Measurements from ENCODE around the gene NGEF.
A peak's percentile ranks its signal among the peaks of the same experiment; 100 is the strongest.

NGEF gene

DNA sequence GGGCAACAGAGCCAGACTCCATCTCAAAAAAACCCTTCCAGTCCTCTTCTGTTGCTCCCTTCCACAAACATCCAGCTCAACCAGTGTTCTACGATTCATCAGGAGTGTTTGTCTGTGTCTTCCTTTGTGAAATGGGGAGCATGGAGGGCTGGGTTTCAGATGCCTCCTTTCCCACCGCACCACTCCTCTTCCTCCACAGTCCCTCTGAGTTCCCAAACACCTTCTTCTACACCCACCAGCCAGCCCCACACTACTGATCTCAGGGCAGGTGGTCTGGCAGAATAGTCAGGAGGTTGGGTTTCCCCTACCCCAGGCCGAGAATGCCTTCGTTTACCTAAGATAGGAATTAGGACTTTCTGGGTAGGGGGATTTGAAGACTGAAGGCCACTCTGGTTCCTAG lies 36.9 kb downstream of the NGEF start:
- no peak for DNase-seq
- Mint-ChIP-seq H3K9me3 (no peaks in the 10 kb centered on the region), H3K27me3 (peaks cover 7% of the 10 kb centered on the region), H3K4me3 (no peak overlapping the region), H3K27ac (no peak overlapping the region), H3K4me1 (no peaks in the 10 kb centered on the region)
- no peak for ATAC-seq

DNA sequence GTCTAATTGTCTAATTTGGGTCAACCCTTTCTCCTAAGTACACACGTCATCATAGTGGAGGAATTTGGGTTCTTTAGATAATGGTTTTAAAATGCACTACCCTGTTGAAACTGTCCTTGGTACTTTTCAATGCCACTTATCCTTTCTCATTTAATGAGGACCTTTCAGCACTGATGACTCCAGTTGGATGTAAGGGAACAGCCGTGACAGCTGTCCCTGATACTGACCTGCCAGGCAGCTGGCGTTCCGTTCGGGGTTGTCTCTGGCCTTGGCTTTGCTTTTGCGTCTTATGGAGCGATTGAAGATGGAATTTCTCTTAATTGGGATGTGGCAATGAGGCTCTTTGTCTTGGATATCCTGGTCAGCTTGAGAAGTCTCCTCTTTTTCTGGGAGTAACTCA lies 38.7 kb downstream of the NGEF start:
- no peak overlapping the region for H3K27ac Mint-ChIP-seq
- H3K4me3 Mint-ChIP-seq: no peak overlapping the region
- H3K4me1 Mint-ChIP-seq: no peaks in the 10 kb centered on the region
- H3K27me3 Mint-ChIP-seq: peaks cover 7% of the 10 kb centered on the region
- DNase-seq (no peak), ATAC-seq (no peak)
- H3K9me3 Mint-ChIP-seq: no peaks in the 10 kb centered on the region

DNA sequence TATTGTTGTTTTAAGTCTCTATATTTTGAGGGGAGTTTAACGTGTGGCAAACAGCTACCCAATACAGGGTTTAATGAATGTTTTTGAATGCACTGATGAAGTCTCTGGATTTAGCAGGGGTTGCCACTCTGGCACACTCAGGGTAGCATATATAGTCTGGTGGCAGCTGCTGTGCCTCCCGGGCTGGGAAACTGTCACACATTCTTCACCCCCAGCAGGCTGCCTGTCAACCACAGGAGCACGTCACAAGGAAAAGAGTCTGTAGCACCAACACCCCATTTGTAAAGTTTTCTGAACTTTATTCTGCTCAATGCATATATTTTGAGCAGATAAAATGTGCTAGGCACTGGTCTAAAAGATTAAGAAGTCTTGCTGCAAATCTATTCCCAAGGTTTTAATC lies 39.3 kb downstream of the NGEF start:
- ATAC-seq (no peak), DNase-seq (no peak)
- Mint-ChIP-seq H3K27me3 (peaks cover 7% of the 10 kb centered on the region), H3K4me1 (no peaks in the 10 kb centered on the region), H3K27ac (no peak overlapping the region), H3K4me3 (no peak overlapping the region), H3K9me3 (no peaks in the 10 kb centered on the region)

DNA sequence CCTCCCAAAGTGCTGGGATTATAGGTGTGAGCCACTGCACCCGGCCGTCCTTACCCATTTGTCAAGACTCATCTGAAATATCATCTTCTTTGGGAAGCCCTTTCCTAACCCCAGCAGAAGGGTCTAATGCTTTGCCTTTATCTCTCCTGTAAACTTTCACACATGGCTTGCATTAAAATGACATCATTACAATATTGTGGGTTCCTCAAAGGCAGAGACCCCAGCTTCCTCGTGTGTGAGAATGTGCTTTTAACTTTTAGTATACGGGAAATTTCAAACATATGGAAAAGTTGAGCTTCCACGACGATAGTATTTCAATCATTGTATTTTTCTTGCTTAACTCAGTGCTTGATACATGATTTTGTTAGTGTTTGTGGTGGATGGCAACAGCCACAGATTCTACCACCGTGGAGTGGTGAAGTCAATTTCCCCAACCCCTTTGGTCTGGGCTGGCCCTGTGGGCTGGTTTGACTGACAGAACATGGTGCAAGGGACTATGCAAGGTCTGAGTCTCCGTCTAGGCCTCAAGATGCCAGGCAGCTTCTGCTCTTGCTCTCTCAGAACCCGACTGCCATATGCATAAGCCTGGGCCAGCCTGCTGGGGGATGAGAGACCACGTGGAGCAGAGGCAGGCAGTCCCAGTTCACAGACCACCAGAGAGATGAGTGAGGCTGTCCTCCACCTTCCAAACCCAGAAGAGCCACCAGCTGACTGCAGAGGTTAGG lies 39.9 kb downstream of the NGEF start:
- ATAC-seq: no peak
- Mint-ChIP-seq H3K27me3 (peaks cover 7% of the 10 kb centered on the region), H3K27ac (no peak overlapping the region), H3K4me3 (no peak overlapping the region), H3K9me3 (no peaks in the 10 kb centered on the region), H3K4me1 (no peaks in the 10 kb centered on the region)
- no peak for DNase-seq

DNA sequence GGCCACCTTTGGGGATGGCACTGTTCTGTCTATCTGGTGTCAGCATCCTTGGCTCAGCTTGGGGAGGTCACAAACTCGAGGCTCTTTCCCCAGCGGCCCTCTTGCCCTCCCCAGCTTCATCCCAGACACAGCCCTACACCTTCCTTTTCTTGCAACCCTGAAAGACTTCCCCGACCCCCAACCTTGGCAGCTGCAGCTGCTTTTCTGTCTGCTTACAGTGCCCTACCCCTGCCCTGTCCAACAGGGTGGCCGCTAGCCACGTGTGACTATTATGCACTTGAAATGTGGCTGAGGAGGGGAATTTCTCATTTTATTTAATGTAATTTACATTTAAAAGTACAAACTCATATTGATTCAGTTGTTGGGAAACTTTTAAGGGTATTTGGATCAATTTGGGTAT lies 41.3 kb downstream of the NGEF start:
- H3K27me3 Mint-ChIP-seq: peaks cover 2% of the 10 kb centered on the region
- peak overlapping the region in 1 of 2 donors; percentile 74 for H3K27ac Mint-ChIP-seq
- DNase-seq (no peak), ATAC-seq (no peak)
- no peak overlapping the region for H3K4me3 Mint-ChIP-seq
- no peaks in the 10 kb centered on the region for H3K4me1 Mint-ChIP-seq
- H3K9me3 Mint-ChIP-seq: no peaks in the 10 kb centered on the region

DNA sequence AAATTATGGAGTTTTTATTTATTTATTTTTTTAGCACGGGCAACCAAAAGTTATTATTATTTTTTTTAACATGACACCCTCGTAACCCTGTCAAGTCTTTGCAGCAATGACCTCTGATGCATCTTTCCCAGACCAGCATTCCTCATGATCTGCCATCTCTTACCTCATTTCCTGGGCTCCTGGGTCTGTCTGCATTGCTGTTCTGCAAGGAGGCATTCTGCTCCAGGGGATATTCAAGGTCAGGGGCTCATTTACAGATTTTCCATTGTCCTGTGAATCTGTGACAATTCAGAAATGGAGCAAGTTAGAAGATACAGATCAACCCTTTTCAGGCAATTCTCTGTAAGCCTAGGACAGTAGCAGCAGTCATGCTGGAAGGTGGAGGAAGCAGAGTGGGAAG lies 43.0 kb downstream of the NGEF start:
- no peak overlapping the region for H3K4me3 Mint-ChIP-seq
- ATAC-seq (no peak), DNase-seq (no peak)
- no peak overlapping the region for H3K27ac Mint-ChIP-seq
- H3K4me1 Mint-ChIP-seq: no peaks in the 10 kb centered on the region
- H3K27me3 Mint-ChIP-seq: peaks cover 9% of the 10 kb centered on the region
- H3K9me3 Mint-ChIP-seq: no peaks in the 10 kb centered on the region

DNA sequence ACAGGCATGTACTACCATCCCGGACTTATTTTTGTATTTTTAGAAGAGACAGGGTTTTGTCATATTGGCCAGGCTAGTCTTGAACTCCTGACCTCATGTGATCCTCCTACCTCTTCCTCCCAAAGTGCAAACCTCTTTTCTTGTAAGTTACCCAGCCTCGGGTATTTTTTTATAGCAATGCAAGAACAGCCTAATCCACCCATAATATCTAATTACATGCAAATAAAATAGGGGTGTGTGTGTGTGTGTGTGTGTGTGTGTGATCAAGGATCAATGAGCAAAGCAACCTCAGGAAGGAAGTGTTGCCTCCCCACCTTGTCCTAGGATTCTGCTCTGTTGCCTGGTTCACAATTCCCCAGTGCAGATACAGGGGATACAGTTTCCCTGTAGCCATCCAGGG lies 45.6 kb downstream of the NGEF start:
- Mint-ChIP-seq H3K27me3 (peaks cover 9% of the 10 kb centered on the region), H3K4me3 (no peak overlapping the region), H3K4me1 (no peaks in the 10 kb centered on the region), H3K27ac (no peak overlapping the region), H3K9me3 (no peaks in the 10 kb centered on the region)
- DNase-seq: no peak
- ATAC-seq: no peak

DNA sequence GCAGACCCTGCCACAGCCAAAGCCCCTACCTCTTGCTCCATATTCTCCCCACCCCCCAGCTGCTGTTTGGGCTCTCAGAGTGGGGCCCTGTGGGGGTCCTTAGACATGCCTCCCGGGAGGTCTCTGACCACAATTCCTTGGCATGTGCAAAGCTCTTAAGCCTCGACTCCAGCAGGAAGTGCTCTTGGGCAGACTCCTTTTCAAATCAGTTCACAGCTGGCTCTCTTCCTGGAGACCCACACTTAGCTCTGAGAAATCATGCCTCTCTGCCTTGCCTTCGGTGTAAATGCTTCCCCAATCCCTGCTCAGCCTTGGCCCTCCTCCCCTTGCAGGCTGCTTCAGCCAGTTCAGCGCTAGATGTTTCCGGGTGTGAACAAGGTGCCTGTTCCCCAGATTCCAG lies 46.9 kb downstream of the NGEF start:
- H3K27ac Mint-ChIP-seq: no peak overlapping the region
- H3K27me3 Mint-ChIP-seq: peaks cover 9% of the 10 kb centered on the region
- DNase-seq: no peak
- no peaks in the 10 kb centered on the region for H3K4me1 Mint-ChIP-seq
- H3K4me3 Mint-ChIP-seq: no peak overlapping the region
- H3K9me3 Mint-ChIP-seq: peaks cover 4 to 5% of the 10 kb centered on the region in 2 donors
- ATAC-seq: no peak

DNA sequence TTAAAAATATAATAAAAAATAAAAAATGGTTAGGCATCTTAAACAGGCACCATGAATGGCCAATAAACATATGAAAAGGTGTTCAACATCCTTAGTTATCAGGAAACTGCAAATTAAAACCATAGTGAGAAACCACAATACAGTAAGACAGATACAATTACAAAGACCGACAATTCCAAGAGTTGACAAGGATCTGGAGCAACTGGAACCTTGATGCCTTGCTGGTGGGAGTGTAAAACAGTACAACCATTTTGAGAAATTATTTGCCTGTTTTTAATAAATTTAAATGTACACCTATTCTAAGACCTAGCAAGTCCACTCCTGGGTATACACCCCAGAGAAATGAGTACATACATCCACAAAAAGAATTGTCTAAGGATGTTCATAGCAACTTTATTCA lies 49.1 kb downstream of the NGEF start:
- Mint-ChIP-seq H3K27ac (no peak overlapping the region), H3K4me3 (no peak overlapping the region), H3K9me3 (peaks cover 5 to 8% of the 10 kb centered on the region in 2 donors), H3K4me1 (no peaks in the 10 kb centered on the region), H3K27me3 (peaks cover 9% of the 10 kb centered on the region)
- DNase-seq: no peak
- no peak for ATAC-seq

DNA sequence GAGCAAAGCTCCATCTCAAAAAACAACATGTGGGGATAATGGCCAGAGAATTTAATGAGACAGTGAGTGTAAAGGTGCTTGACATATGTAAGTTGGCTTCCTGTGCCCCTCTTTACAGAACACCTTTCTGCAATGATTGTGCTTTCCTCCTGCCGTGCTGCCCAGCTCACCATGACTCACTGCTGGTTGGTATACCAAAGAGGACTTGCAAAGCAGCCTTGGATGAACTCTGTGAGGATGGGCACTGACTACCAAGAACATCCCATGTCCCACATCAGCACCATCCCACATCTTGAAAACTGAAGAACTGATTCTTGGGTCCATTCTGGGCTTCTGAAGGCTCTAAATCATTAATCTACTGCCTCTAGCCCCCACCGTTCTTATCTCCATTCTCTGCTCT lies 52.2 kb downstream of the NGEF start:
- H3K27ac Mint-ChIP-seq: no peak overlapping the region
- H3K9me3 Mint-ChIP-seq: peaks cover 5 to 8% of the 10 kb centered on the region in 2 donors
- no peaks in the 10 kb centered on the region for H3K4me1 Mint-ChIP-seq
- peaks cover under 1% of the 10 kb centered on the region for H3K27me3 Mint-ChIP-seq
- H3K4me3 Mint-ChIP-seq: no peak overlapping the region
- no peak for DNase-seq
- ATAC-seq: no peak

DNA sequence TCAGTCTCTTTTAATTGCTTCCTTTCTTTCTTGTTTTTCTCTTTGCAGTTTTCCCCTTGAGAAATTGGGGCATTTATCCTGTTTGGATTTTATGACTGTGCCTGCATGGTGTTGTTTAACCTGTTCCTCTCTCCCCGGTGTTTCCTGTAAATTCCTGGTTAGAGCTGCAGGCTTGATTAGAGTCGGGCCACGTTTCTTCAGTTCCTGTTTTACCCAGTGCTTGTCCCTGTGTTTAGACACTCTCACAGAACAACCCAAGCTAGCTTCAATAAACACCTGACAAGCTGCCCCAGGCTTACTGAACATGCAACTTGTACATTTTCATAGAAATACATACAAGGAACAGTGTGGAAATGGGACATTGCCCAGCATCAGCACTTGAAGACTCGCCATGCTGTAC lies 53.9 kb downstream of the NGEF start:
- no peak overlapping the region for H3K4me3 Mint-ChIP-seq
- no peak overlapping the region for H3K27ac Mint-ChIP-seq
- H3K9me3 Mint-ChIP-seq: peaks cover 5 to 8% of the 10 kb centered on the region in 2 donors
- no peak for DNase-seq
- H3K27me3 Mint-ChIP-seq: peaks cover 5% of the 10 kb centered on the region
- ATAC-seq: no peak
- no peaks in the 10 kb centered on the region for H3K4me1 Mint-ChIP-seq

DNA sequence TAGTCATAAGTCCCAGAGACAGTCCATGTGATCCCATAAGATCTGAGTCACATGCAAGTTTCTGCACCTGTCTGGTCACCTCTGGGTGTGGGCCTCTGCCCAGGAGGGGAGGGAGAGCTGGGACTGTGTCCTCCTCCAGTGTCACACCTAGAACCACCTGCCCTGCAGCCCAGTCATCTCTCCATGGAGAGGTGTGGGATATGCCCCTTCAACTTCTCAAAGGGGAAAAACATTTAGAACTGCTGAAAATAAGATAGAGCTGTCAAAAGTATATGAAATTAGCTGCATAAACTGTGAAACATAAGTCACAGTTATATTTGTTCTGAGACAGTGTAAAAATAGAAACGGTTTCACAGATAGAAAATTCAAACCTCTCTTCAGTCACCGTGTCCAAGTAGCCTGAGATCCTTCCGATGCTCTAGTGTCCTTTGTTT lies 55.4 kb downstream of the NGEF start:
- Mint-ChIP-seq H3K4me1 (no peaks in the 10 kb centered on the region), H3K4me3 (no peak overlapping the region), H3K27ac (no peak overlapping the region), H3K27me3 (peaks cover 9% of the 10 kb centered on the region), H3K9me3 (peaks cover 5 to 8% of the 10 kb centered on the region in 2 donors)
- ATAC-seq (no peak), DNase-seq (no peak)

DNA sequence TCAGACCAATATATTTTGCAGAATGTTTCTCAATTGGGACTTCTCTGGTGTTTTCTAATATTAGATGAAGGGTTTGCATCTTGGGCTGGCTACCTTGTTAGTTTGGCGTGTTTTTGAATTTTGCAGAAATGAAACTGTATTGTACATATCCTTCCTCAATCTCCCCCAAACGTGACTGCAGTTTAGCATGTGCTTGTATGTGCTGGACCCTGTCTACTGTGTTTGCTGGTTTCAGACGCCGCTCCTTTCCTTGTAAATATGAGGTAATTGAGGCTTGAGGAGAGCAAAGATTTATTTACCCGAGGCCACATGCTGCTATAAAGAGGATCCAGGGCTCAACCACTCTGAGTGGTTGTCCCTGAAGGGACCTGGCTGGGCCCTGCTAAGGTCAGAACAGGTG lies 57.2 kb downstream of the NGEF start:
- no peaks in the 10 kb centered on the region for H3K4me1 Mint-ChIP-seq
- H3K4me3 Mint-ChIP-seq: no peak overlapping the region
- peaks cover 0 to under 1% of the 10 kb centered on the region in 2 donors for H3K9me3 Mint-ChIP-seq

DNA sequence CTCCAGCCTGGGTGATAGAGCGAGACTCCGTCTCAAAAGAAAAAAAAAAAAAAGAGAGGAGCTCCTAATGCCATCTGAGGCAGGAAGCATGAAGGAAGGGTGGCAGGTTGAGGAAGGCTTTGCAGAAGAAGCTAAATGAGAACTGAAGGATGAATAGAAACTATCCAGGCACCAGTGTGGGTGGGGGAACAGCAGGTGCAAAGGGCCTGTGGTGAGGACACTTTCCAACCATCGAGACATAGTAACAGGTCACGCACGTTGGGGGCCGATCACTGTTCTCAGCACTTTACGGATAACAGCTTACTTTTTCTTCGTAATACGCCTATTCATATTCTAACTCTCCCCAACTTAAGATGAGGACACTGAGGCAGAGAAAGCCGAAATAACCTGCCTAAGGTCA lies 58.4 kb downstream of the NGEF start:
- Mint-ChIP-seq H3K27me3 (peaks cover 19% of the 10 kb centered on the region), H3K27ac (no peak overlapping the region), H3K4me1 (no peaks in the 10 kb centered on the region), H3K4me3 (no peak overlapping the region), H3K9me3 (no peaks in the 10 kb centered on the region)
- no peak for DNase-seq
- no peak for ATAC-seq

More for the DNA sequence above, 57.2 kb downstream of the NGEF start:
- Mint-ChIP-seq H3K27me3 (peaks cover 19% of the 10 kb centered on the region), H3K27ac (no peak overlapping the region)
- DNase-seq: no peak
- no peak for ATAC-seq

DNA sequence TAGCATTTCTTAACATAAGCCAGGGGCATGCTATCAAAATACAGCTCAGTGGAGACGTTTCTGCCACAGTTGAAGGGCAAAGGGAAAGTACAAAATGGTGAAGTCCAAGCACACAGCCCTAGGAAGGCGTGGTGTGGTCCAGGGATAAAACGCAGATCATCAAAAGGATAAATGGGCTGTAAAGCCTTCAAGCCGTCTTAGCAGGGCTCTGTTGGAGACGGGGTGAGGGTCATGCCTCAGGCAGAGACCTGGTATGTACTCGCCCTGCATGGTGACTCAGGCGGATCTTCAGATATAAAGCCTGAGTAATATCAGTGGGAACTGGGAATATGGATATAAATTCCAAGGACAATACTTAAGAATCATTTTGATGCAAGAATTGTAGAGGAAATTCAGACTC lies 61.2 kb downstream of the NGEF start:
- ATAC-seq: no peak
- DNase-seq: no peak

DNA sequence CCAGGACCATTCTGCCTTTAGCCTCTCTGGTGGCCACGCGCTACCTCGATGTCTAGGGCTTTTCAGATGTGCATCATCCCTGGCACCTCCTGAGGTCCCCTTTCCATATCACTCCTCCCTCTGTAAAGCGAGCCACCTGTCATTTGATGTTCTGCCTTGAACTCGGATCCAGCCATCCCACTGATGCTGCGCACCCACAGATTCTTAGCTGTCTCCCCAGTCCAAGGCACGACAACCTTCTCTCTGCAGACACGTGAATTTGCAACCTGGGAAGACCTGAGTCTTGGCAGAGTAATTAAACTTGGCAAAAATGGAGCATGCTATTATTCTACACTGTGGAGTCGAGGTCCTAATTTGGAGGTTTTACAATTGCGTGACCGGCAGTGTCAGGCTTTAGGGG lies 61.9 kb downstream of the NGEF start:
- H3K4me1 Mint-ChIP-seq: no peaks in the 10 kb centered on the region
- no peak overlapping the region for H3K4me3 Mint-ChIP-seq
- ATAC-seq: no peak
- H3K27me3 Mint-ChIP-seq: peaks cover 19% of the 10 kb centered on the region
- H3K27ac Mint-ChIP-seq: no peak overlapping the region
- no peak for DNase-seq
- H3K9me3 Mint-ChIP-seq: no peaks in the 10 kb centered on the region

More for the DNA sequence above, 61.2 kb downstream of the NGEF start:
- Mint-ChIP-seq H3K4me3 (no peak overlapping the region), H3K4me1 (no peaks in the 10 kb centered on the region), H3K27ac (no peak overlapping the region), H3K27me3 (peaks cover 19% of the 10 kb centered on the region), H3K9me3 (no peaks in the 10 kb centered on the region)

DNA sequence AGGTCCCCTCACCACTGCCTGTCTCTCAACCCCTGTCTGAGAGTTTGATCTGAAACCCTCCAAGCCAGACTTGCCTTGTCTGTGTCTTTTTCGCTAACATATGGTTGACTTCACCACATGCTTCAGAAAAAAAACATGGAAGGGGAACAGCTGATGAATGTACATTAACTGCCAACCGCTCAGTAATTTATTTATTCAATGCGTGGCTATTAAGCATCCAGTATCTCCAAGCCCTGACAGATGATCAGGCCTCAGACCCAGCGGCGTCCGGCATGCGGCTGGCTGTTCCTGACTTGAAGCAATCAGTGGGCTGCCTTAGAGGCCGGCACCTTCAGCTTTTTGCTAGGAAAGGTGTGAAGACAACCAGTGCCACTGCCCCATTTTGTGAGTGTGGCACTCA lies 62.3 kb downstream of the NGEF start:
- DNase-seq (no peak), ATAC-seq (no peak)
- H3K4me1 Mint-ChIP-seq: no peaks in the 10 kb centered on the region
- H3K4me3 Mint-ChIP-seq: no peak overlapping the region
- peaks cover 19% of the 10 kb centered on the region for H3K27me3 Mint-ChIP-seq
- H3K27ac Mint-ChIP-seq: no peak overlapping the region
- H3K9me3 Mint-ChIP-seq: no peaks in the 10 kb centered on the region

Data from stimulated activated naive CD8-positive, alpha-beta T cell treated with anti-CD3 and anti-CD28 coated beads, Interleukin-15, amount 100 ng/mL, for 72 hours (primary cell).